Activated naive CD4-positive, alpha-beta T cell treated with Interleukin-2 at 50 U/mL for 16 hours (primary cell): ENCODE measurements around the gene FAM131A.

Experiments used
- DNase-seq: peaks from one replicate; pipeline ENCODE4 v3.0.0-alpha.2; 2020

The FAM131A gene

DNA sequence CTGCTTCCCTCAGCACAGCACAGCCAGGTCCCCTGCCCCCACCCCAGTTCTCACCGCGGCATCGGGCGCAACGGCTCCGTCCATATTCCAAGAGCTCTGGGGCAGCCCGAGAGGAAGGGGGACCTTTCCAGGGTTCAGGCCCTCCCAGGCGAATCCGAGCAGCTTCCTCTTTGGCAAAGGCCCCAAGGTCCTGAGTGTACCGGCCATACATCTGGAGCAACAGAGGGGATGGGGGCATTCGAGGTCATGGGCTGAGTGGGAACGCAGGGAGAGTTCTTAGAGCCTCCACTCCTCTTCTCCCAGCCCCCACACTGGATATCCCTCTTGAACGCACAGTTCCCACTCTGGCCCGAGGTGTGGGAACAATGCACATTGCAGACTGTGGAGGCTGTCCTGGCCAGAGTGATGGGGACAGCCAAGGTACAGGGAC, 21.5 kb downstream of the FAM131A start:
- no peak for DNase-seq

- no peak for DNase-seq
These were observed 22.2 kb downstream of the FAM131A start for GRCh38 chr3:184359610-184360009.

DNA sequence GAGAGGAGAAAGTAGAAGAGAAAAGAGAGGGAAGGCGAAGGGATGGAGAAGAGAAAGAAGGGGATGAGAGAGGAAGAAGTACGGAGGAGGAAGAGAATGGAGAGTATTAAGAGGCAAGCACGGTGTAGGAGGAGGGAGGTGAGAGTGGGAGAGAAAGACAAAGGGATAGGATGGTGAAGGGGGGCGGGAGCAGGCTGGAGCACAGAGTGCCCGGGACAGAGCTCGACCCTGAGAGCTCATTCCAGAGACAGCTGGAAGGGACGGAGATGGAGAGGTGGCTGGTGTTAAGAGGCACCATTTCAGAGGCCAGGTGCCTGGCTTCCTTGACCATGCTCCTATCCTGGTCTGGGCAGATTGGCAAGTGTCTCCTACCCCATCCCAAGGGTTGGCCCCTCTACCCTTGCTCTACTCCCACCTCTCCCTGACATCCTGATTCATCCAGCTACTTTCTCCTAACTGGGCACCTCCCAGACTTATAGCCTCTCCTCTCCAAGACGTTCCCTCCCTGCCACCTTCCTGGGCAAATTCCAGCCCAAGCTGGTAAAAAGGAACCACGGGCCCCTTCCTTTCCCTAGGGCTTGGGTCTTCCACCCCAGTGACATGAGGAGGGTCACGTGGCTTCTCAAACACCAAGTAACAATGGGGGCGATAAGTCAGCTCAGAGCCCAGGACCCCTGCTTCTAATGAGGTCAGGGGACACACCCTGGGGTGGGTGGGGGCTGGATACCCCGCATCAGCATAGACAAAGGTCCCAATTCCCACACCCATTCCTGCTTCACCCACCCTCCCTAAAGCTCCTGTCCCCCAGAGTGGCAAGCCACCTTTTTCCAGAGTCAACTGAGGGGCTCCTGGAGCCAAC, 22.9 kb downstream of the FAM131A start:
- no peak for DNase-seq

GRCh38 chr3:184360929-184361531, 23.6 kb downstream of the FAM131A start:
- DNase-seq, result no peak

DNA sequence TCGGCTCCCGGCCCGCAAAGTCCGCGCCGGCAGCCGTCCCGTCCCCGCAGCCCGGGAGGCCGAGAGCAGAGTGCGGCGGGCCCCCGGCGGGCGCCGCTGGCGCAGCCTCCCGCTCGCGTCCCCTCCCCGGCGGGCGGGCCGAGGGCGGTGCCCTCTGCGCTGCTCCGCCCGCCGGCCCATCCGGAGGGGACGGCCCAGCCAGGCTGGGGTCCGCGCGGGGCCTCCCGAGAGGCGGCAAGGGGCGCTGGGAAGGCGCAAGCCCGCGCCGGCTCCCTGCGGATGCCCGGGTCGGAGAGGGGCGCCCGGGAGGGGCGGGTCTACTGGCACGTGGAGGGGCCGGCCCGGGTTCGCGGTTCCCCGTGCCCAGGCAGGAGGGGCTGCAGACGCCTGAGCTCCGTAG, 24.1 kb downstream of the FAM131A start, which contains the start of the genes CLCN2 and POLR2H:
Gene CLCN2, minus strand, starts transcription at position 74 of the 400 bp plus-strand sequence. CDS start 126 bp downstream, outside the sequence.
Gene POLR2H, plus strand, starts transcription at position 179 of the 400 bp plus-strand sequence. CDS start 1,783 bp downstream, outside the sequence.
- peak; percentile 46 for DNase-seq

DNA sequence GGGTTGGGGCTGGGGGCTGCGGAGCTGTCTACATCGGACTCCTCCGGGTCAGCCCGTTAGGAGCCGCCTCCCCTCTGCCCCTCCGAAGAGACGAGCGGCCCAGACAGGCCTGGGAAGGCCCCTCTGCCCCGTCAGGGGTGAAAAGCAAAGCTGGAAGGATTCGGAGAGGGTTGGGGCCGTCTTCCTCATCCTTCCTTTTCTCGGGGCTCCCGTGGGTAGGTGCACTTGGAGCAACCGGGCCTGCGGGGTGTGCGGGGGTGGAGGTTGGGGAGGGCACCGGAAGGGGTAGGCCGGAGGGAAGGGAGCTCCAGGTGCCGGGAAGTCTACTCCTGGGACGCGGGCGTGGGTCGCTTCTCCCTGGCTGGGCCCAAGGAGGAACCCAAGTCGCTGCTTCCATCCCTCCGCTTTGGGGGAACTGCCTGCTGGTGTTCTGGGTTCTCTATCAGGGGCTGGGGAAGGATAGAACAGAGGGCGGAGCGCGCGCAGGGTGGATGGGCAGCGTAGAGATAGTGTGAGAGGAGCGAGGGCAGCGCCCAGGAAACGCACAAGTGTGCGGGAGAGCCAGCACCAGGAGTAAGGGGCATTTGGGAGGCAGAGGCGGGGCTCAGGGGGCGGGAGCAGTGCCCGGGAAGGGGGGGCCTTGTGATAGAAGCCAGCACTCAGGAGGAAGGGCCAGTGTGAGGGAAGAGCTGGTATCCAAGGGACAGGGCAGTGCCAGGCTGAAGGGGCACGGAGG, 24.7 kb downstream of the FAM131A start:
- peak; percentile 52 for DNase-seq

DNA sequence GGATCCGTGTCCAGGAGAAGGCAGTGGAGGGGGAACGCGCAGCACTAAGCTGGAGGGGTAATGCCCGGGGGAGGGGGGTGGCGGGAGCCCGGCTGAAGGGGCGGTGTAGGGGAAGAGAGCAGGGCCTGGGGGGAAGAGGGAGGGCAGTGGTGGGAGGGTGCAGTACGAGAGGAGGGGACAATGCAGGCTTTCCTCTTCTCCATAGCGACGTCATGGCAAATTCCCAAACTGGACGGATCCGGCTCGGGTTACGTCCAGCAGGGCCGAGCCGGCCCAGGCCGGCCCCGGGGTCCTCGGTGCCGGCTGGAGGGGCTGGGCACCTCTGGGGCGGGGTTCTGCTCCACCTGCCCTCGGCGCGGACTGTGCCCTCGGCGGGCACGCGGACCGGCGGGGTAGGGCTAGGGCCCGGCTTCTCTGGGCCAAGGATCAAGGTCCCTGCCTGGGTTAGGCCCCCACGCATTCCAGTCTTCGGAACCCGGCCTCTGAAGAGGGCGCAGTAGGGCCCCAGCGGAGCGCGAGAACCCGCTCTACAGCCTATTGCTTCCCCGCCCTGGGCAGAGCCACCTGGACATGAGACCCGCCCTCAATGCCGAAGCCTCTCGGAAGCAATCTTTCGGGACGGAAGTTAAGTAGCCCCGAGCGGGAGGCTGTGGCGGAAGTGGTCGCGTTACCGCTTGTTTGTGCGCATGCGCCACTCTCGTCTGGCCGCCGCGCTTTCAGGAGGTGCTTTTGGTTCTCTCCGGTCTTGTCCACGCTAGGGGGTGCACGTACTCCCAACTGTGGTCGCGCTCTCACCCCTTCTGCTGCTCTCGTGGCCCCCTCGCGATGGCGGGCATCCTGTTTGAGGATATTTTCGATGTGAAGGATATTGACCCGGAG, 25.5 kb downstream of the FAM131A start:
- peak; percentile 95 for DNase-seq

DNA sequence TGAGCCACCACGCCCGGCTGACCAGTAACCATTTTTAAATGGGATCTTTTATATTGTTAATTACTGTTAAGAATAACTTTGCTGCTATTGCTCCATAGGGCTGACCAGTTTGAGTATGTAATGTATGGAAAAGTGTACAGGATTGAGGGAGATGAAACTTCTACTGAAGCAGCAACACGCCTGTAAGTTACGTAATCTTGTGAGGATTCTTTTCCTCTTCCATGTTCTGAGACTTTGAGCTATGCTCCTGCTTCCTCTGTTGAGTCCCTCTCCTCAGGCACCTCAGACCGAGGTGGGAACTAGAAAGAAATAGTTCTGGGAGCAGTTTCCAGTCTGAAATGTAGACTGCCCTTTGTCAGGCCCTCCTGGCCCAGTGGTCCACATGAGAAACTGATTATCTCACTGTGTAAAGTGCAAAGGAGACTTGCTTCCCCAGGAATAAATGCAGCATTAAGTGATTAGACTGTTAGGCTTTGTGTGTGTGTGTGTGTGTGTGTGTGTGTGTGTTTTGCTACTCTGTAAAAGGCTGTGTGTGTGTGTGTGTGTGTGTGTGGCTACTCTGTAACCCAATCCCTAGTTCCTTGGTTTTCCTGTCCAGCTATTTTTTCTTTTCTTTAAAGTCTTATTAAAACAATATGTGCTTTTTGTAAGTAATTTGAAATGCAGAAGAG, 29.4 kb downstream of the FAM131A start:
- DNase-seq, result no peak

DNA sequence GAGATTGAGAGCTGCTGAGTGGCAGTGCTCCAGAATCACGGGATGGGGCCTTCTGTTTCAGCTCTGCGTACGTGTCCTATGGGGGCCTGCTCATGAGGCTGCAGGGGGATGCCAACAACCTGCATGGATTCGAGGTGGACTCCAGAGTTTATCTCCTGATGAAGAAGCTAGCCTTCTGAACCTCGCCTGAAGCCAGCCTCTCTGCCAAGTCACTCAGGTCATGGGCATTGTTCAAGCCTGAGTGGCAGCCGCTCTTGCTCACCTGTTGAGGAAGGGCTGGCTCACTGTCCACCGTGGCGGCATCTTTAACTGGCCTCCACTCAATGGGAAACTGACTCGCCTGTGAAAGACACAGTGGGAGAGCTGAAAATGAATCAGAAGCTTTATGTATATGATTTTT, 30.7 kb downstream of the FAM131A start:
- DNase-seq, result no peak

- DNase-seq, result no peak
These were observed 31.3 kb downstream of the FAM131A start for GRCh38 chr3:184368586-184369183.

DNA sequence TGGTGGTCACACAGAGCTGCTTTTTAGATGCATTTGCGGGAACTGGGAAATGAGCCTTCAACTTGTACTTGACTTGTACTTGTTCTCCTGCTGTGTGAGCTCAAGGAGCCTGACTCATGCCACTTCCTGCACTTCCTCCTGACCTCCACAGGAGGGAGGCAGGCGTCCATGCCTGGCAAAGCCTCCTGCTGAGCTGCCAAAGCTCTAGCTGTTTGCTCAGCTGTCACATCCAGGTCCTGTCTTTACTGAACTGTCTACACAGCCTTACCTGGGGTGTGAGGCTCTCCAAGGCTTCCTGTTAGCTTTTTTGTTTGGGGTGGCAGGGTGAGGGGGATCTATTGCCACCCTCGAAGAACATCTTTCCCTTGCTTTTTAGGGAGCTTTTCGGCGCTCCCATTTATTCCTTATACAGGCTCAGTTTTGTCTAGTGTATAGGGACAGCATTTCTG, 34.2 kb downstream of the FAM131A start:
- peak; percentile 60 for DNase-seq

GRCh38 chr3:184372296-184372821, 35.0 kb downstream of the FAM131A start:
- no peak for DNase-seq

- DNase-seq, result no peak
These were observed 35.5 kb downstream of the FAM131A start for GRCh38 chr3:184372911-184373310.

GRCh38 chr3:184373422-184373821, 36.0 kb downstream of the FAM131A start:
- no peak for DNase-seq

GRCh38 chr3:184375747-184376461, 38.5 kb downstream of the FAM131A start:
- no peak for DNase-seq

- DNase-seq, result no peak
These were observed 40.0 kb downstream of the FAM131A start for GRCh38 chr3:184377374-184377773.

DNA sequence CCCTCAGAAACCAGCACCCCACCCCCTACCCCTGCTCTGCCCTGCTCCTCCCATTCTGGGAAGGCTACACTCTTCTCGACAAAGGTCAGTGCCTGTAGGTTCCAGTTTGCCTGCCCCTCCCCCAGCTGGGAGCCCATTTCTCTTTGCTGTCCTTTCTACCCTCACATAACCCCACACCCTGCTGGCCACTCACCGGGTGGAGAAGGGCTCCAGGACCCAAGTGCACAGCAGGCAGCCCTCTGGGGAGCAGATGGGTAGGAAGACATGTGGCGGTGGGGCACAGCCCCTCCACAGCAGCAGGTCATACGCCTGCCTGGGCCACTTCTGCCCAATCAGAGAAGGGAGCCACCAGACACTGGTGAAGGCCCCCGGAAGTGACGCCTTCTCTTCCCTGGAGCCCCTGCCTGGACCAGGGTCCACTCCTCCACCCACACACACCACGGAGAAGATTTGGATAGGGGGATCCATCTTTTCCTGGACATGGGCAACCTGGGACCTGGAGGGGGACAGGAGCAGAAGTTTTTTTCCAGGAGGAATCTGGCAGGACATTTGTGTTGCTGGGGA, 40.6 kb downstream of the FAM131A start, which contains the start of gene THPO:
Gene THPO, minus strand, starts transcription at position 326 of the 564 bp plus-strand sequence. CDS start 1,948 bp downstream, outside the sequence.
- no peak for DNase-seq

- DNase-seq, result no peak
These were observed 41.4 kb downstream of the FAM131A start for GRCh38 chr3:184378651-184379357.
